A549 (cell line): ENCODE measurements around the gene KIF24.
"Not testable (repeated sequence)": the region's sequence is repeated elsewhere in the genome, so short reads cannot be mapped to it uniquely, and the experiment has no call there.

ENCODE experiments used
- PHF8 ChIP-seq: fragments of 200-600 bp; sonication (generic); IDR thresholded peaks from 2 replicates; pipeline ENCODE4 v1.6.1; 2016; ENCODE audit warnings: low read depth, mild to moderate bottlenecking, antibody characterized with exemption, moderate library complexity, borderline replicate concordance
- POLR2A ChIP-seq: IDR thresholded peaks from 2 replicates; pipeline ENCODE4 v1.6.1; 2012; ENCODE audit warnings: mild to moderate bottlenecking, low read length
- TP53 ChIP-seq: fragments of 250-450 bp; sonication (Bioruptor Pico); IDR thresholded peaks from 2 replicates; pipeline ENCODE4 v1.5.0; 2021; ENCODE audit warnings: mild to moderate bottlenecking, moderate library complexity
- TF ChIP-seq, protein P1 (sequence below): fragments of >200 bp; sonication (Bioruptor Twin); formaldehyde crosslinking; IDR thresholded peaks from 3 replicates; pipeline ENCODE4 v1.5.1; 2016
- TF ChIP-seq, protein P2 (sequence below): fragments of 450-650 bp; IDR thresholded peaks from 2 replicates; pipeline ENCODE4 v1.6.1; 2014; ENCODE audit warnings: antibody characterized with exemption

GRCh38 chr9:34338079-34338478 is 9.0 kb upstream of the KIF24 start:
- TF ChIP-seq, protein P1, sequence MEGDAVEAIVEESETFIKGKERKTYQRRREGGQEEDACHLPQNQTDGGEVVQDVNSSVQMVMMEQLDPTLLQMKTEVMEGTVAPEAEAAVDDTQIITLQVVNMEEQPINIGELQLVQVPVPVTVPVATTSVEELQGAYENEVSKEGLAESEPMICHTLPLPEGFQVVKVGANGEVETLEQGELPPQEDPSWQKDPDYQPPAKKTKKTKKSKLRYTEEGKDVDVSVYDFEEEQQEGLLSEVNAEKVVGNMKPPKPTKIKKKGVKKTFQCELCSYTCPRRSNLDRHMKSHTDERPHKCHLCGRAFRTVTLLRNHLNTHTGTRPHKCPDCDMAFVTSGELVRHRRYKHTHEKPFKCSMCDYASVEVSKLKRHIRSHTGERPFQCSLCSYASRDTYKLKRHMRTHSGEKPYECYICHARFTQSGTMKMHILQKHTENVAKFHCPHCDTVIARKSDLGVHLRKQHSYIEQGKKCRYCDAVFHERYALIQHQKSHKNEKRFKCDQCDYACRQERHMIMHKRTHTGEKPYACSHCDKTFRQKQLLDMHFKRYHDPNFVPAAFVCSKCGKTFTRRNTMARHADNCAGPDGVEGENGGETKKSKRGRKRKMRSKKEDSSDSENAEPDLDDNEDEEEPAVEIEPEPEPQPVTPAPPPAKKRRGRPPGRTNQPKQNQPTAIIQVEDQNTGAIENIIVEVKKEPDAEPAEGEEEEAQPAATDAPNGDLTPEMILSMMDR: not testable (repeated sequence)
- TF ChIP-seq POLR2A, TP53, PHF8: not testable (repeated sequence)
- TF ChIP-seq, protein P2, sequence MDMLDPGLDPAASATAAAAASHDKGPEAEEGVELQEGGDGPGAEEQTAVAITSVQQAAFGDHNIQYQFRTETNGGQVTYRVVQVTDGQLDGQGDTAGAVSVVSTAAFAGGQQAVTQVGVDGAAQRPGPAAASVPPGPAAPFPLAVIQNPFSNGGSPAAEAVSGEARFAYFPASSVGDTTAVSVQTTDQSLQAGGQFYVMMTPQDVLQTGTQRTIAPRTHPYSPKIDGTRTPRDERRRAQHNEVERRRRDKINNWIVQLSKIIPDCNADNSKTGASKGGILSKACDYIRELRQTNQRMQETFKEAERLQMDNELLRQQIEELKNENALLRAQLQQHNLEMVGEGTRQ: not testable (repeated sequence)
